GDM1 (cell line): ENCODE data around the gene SH3BP2.

Source experiments
- DNase-seq: peaks from one replicate; lab custom pipeline; 2025; lab: John Stamatoyannopoulos, UW

SH3BP2 gene

DNA sequence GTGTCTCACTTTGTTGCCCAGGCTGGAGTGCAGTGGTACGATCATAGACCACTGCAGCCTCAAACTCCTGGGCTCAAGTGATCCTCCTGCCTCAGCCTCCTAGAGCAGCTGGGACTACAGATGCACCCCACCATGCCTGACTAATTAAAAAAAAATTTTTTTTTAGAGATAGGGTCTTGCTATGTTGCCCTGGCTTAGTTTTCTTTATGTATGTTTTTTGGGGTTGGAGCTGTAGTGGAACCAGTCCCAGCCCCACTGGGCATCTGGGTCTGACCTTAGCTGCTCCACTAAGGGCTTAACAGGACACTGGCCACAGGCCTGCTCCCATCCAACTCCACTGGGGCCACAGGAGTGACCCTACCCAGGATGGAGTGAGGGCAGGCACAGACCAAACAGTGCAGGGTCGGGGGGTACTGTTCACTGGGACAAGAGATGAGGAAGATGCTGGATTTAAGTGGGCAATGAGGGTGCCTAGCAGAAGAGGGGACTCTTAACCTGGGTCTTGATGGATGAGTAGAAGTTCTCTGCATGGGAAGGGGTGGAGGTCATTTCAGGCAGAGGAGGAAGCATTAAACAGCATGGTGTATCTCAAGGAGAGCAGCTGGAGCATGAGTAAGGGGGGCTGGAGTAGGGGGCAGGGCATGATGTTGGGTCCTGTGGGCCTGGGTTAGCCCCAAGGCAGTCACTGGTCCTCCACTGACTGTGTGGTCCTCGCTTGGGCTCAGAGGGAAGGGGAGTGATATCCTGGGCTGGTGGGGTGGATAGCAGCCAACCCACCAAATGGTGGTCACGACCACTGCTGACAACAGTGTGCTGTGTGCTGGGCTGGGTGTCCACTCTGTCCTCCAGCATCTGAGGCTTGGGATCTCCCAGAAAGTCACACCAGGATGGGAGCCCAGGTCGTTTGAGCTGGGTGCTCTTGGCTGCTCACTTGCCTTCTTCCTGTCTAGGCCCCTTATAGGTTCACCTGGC is 26.6 kb downstream of the SH3BP2 start:
- DNase-seq: no peak

DNA sequence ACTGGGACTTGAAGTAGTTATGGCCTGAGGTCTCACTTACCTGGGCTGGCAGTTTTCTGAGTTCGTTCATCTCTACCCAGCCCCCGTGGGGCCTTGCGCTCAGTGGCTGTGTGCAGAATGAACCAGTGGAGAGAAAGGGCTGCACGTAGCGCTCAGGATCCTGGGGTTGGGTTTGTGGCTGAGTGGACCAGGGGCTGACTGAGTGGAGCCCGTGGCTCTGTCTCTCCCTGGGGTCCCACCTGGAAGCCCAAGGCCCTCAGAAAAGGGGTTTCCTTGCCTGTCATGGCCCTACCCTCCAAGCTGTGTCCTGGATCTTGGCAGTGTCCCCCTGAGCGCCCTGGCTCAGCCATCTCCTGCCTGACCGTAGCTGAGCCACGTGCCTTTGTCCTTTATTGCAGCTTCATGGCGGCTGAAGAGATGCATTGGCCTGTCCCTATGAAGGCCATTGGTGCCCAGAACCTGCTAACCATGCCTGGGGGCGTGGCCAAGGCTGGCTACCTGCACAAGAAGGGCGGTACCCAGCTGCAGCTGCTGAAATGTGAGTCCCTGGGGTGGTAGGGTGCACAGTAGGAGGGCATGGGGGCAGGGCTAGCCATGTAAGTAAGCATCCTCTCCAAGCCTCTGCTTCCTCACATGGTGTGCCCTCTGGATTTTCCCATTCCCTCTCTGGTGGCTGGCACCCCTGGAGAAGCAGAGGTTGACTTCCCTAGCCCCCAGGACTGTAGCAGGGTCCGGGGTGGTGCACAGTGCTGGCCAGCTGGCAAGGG is 27.5 kb downstream of the SH3BP2 start:
- DNase-seq: no peak

DNA sequence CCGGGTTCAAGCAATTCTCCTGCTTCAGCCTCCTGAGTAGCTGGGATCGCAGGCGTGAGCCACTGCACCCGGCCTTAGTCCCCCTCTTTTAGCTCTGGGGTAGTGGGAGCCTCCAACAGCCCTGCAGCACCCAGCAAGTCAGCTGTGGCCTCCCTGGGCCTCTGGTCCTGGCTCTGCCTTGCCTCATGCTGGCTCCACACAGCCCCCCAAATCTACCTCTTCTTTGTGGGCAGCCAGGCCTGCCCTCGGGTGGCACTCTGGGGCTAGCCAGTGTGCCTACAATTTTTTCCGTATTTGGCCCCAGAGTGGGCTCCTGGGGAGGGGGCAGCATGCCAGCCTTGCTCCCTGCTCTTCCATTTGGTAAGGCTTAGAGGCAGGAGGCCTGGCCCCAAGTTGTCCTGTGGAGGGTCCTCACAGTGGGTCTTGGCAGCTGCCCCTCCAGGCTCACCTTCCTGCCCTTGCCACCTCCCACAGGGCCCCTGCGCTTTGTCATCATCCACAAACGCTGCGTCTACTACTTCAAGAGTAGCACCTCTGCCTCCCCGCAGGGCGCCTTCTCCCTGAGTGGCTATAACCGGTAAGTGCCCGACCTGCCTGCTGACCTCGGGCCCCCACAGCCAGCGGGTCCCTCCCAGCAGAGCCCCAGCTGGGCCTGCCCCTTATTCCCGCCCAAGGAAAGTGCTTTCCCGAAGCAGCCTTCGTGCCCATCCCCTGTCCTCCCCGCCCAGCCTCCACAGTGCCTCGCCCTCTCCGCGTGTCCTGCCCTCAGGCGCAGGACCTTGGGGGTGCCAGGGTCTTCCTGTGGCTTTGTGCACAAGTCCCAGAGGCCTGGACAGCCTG is 29.8 kb downstream of the SH3BP2 start:
- DNase-seq: no peak

DNA sequence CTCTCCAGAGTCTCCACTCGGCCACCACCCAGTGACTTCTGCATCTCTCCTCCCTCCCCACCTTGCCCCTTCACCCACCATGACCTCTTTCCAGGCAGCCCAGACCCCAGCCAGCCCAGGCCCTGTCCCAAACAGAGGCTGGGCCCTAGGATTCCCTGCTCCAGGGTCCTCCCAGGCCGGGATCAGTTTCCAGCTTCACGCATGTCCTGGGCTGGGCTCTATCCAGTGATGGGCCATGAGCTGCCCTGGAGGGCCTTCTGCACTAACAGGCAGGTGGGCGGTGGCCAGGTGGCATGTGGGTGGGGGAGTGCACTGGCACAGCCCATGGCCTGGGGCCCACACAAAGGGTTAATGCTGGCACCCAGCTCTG is 30.4 kb downstream of the SH3BP2 start:
- DNase-seq: no peak

DNA sequence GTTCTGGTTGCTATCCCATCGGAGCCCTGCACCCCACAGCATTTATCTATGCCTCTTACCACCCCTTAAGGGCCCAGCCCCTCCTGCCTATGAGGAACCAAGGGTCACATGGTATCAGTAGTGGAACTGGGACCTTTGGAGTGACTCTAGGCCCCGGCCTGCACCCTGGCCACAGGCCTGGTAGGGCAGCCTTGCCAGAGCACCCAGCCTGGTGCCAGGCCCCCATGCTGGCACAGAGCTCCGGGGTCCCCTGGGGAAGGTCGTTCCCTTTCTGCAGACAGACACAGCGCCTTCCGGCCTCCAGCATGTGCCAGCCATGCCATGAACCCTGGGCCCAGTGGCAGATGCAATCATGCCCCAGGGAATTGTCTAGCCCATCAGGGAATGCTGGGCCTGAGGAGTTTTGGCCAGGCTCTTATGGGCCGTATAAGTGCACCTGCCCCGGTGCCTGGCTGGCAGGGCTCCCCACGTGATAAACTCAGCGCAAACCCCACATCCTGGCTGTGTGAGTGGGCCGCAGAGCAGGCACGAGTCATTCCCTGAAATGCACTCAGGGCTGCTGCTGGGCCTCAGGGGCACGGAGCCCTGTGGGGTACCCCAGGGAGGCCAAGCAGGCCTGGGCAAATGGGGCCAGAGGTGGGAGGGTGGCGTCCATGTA is 30.9 kb downstream of the SH3BP2 start:
- no peak for DNase-seq

DNA sequence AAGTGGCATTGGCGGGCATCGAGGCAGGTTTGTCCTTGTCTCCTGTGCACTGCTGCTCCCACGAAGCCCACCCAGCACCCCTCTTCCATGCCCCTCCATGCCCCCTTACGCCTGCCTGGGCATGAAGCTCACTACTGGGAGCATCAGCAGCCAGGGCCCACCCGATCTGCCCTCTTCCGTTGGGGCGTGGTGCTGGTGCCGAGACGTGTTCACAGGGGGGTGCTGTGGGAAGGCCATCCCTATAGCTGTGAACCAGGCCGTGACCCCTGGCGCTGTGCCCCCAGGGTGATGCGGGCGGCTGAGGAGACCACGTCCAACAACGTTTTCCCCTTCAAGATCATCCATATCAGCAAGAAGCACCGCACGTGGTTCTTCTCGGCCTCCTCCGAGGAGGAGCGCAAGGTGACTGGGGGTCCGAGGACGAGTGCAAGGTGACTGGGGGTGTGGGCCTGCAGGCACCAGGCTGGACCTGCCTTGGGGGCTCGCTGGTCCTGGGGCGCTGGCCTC is 31.5 kb downstream of the SH3BP2 start:
- no peak for DNase-seq

DNA sequence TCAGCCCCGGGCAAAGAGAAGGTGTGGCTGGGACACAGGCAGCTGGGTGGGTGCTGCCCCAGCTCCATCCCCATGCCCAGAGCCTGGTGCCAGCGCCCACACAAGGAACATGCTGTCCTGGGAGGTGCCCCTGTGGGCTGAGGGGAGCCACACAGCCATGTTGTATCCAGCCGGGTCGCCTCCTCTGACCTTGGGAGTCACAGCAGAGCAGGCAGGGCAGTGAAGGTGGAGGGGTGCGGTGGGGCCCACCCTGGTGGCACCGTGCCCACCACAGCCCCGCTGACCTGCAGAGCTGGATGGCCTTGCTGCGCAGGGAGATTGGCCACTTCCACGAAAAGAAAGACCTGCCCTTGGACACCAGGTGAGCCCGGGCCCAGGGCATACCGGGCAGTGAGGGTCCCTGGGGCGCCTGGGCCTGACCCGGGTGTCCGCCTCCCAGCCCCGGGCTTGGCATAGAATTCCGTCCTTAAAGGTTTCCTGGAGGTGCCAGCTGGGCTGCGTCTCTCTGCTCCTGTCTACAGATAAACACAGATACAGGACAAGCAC is 32.0 kb downstream of the SH3BP2 start:
- no peak for DNase-seq

DNA sequence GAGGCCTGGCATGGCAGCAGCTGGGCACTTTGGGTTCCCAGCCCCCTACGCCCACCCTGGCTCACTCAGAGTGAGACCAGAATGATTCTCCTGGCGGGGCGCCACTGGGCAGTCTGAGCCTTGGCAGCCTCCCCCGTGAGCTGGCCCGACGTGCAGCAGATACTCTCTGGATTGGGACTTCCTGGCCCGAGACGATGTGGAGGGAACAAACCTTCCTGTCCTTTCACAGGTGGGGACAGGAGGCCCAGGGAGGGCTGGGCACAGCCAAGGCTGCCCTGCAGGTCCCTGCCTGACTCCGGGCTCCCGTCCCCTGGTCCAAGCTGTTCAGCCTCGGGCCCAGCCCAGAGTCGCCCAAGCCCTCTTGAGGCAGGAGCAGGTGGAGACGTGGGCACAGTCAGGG is 32.9 kb downstream of the SH3BP2 start:
- no peak for DNase-seq

DNA sequence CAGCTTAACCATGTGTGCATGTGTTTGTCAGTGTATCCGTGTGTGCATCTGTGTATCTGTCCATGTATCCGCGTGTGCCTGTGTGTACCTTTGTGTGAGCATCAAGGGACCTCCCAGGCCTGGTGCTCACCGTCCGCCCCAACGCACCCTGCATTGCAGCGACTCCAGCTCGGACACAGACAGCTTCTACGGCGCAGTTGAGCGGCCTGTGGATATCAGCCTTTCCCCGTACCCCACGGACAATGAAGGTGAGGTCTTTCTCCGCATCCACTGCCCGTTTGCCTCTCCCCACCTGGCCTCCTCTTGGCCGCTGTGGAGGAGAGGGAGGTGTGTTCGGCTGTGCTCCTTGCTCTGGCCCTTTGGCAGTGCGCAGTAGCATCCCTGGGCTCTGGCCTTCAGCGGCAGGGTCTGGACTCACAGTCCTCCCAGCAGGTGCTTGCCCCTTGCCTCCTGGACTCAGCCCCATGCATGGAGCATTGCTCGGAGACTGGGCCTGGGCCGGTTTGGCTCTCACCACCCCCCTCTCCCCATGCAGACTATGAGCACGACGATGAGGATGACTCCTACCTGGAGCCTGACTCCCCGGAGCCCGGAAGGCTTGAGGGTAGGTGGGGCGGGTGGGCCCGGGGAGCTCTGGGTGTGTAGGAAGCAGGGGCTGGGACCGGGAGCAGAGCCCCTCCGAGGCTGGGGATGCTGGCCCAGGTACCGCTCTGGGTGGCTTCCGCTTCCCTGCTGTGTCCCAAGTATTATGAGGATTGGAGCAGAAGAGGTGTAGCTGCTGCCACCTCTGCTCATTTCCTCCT is 34.4 kb downstream of the SH3BP2 start:
- DNase-seq: no peak

DNA sequence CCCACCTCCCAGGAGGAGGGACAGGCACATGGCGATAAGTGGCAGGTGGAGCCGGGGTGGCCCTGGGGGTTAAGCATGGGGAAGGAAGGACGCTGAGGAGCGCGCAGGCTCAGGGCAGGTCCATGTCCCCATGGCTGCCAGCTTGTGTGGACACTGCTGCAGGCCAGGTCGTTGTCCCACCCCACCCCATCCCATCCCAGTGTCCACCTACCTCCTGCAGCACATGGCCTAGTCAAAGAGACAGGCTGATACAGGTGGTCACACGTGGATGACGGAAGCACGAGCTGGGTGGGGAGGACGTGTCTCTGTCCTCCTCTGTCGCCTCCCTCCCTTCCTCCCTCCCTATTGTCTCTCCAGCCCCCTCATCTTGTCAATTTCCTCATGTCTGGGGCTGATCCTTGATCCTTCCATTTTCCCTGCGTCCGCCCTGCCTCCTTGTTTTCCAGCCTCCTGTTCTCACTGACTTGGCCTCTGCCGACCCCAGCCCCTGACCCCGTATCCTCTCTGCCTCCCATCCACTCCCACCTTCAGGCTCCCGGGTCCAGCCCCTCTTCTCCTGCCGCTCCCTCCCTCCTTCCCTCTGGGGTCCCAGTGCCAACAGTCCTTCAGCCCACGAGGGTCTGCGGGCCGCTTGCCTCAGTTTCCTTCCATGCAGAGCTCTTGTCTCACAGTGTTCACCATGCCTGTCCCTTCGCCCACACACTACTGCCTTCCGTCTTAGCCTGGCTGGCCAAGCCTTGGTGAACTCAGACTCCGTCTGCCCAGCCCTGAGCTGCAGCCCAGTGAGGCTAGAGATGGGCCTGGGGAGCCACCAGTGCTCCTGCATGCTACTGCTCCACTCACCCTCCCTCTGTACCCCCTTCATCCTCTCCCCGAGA is 35.2 kb downstream of the SH3BP2 start:
- DNase-seq: no peak

DNA sequence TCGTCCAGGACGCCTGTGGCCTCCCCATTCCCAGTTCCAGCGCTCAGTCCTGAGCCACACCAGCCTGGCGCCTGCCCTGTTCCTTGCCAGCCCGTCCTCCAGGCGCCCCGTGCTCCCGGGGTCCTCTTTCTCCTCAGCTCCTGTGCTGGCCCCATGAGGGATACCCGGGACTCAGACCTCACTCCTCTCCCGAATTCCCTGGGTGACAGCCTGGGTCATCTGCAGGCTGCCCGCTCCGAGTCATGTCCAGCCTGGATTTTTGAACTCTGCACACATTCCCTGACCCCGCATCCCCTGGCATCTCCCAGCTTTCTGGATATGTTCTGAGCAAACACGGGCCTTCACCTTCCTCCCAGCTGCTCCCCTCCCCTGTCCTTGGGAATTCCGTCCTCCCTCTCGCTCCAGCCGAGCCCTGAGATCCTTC is 35.9 kb downstream of the SH3BP2 start:
- no peak for DNase-seq

DNA sequence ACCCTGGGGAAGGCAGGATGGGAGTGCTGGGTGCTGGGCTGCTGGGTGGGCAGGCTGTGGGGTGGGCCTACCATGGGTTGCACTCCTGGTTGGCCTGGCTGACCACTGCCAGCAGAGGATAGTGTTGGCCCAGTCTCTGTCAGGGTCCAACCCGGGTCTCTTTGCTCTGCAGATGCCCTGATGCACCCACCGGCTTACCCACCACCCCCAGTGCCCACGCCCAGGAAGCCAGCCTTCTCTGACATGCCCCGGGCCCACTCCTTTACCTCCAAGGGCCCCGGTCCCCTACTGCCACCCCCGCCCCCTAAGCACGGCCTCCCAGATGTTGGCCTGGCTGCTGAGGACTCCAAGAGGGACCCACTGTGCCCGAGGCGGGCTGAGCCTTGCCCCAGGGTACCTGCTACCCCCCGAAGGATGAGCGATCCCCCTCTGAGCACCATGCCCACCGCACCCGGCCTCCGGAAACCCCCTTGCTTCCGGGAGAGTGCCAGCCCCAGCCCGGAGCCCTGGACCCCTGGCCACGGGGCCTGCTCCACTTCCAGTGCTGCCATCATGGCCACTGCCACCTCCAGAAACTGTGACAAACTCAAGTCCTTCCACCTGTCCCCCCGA is 36.5 kb downstream of the SH3BP2 start:
- DNase-seq: no peak

DNA sequence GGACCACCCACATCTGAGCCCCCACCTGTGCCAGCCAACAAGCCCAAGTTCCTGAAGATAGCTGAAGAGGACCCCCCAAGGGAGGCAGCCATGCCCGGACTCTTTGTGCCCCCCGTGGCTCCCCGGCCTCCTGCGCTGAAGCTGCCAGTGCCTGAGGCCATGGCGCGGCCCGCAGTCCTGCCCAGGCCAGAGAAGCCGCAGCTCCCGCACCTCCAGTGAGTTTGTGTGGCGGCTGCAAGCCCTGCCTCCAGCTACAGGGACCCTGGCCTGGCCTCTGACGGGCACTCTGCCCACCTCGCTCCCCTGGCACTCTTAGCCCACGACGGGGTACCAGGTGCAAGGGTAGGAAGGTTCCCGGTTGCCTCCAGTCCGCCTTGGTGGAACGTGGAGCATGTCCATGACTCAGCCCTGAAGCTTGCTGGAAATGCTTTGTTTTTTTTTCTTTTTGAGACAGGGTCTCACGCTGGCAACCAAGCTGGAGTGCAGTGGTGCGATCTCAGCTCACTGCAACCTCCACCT is 37.1 kb downstream of the SH3BP2 start:
- no peak for DNase-seq

DNA sequence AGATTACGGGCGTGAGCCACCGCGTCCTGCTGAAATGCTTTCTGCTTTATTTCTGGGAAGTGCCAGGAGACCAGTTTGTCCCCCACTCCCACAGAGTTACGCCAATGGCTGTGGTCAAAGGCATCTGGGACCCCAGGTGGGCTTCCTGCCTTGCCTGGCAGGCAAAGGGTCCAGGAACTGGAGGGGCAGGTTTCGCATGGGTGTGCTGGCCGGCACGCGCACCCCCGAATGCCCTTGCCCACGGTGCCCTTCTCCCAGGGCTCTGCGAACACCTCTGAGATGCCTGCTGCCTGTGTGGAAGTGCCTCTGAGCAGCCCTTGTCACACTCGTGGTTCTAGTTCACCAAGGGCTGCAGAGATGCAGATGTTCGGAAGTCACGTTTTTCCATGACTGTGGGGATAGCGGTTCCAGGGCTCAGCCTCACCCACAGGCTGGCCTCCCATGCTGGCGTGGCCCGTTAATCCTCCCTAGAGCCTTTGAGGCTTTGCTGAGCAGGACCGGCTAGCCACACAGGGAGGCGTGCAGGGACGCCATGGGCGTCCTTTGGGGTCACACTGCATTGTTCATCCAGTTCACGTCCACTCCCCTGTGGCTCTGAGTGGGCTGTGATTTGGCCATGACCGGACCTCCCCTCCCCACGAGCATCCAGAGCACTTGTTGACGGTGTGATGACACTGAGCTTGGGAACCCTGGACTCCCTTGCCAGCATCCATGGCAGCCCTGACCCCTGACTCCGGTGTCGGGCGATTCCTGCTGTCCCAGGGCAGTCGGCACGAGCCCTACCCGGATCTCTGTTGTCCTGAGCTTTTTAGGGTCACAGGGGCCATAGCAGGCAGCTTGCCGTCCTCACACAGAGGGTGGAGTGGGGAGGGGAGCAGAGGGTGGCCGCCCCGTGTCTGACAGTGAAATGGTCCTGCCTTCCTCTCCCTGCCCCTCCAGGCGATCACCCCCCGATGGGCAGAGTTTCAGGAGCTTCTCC is 38.0 kb downstream of the SH3BP2 start:
- no peak for DNase-seq

DNA sequence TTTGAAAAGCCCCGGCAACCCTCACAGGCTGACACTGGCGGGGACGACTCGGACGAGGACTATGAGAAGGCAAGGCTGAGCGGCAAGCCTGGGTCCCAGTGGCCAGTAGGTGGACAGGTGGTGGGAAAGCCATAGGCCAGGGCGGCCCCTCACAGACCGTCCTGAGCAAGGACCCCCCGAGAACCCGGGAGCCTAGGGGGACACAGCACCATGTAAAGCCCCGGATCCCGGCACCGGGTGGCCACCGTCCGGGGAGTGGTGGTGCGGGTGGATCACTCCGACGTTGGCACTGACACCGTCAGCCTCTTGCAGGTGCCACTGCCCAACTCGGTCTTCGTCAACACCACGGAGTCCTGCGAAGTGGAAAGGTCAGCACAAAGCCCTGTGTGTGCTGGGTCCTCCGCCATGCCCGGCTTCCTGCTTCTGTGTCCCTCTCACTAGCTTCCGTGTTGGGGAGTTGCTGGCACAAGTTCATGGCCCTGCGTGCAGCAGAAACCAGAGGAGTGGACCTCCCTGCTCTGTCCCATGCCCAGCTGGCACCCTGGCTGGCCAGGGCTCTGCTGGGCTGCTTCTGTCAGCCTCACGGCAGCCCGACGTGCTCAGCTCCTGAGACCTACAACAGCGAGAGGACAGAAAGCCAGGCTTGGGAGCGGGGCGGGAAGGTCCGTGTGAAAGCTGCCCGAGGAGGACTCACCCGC is 38.9 kb downstream of the SH3BP2 start:
- DNase-seq: no peak

DNA sequence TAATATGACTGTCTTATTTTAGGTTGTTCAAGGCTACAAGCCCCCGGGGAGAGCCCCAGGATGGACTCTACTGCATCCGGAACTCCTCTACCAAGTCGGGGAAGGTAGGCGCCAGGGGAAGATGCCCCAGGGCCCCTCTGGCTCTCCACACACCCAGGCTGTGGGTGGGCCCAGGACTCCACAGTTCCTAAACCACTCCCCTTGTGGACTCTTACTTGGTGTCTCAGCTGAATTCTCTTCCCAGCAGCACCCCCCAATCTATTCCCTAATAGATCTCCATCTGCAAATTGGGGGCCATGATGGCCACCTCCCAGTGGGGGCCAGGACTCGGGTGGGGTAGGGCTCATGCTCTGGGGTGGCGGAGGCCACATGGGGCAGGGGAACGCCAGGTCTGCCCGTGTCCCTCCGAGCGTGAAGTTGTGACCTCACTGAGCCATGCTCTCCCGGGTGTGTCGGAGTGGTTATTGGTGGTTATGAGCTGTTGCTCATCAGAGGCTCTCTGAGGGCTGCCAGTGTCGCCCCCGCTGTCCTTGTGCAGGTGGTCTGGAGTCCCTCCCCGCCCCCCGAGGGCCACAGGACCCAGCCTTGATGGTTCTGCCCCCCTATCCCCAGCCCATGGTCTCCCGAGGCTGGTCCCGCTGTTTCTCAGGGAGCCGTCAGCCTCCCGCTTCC is 39.6 kb downstream of the SH3BP2 start:
- no peak for DNase-seq
